Measurements from ENCODE around the gene FBXW11.

The FBXW11 gene

DNA sequence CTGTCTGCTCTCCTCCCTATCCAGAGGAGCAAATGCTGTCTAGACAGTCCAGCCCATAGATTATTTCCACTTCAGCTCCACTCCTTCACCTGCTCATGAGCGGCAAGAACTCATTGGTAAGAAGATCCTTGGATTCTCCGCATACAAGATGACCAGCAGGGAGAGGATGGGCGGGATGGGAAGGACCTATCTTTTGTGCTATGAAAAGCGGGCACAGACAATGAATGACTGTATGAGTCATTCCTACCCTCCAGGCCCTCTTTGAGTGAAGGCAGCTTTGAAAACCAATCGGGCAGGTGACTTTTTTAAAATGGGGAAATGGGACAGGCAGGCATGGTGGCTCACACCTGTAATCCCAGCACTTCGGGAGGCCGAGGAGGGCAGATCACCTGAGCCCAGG lies 171.4 kb downstream of the FBXW11 start:
- DNase-seq, result no peak

DNA sequence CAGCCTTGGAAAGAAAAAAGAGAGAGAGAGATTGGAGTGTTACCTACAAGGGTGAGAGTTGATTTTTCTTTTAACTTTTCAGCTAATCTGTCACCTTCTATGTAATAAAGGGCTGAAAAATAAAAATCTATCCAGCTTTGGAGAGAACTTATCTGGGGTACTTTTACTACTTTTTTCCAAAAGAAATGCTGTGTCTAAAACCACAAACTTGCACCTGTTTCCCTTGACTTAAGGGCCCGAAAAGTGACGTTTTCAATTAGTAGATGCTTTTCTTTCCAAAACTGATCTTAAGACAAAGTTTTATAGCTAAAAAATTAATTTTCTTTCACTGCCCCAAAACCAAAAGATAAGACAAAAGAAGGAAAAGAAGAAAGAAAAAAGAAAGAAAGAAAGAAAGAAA lies 172.0 kb downstream of the FBXW11 start:
- no peak for DNase-seq

DNA sequence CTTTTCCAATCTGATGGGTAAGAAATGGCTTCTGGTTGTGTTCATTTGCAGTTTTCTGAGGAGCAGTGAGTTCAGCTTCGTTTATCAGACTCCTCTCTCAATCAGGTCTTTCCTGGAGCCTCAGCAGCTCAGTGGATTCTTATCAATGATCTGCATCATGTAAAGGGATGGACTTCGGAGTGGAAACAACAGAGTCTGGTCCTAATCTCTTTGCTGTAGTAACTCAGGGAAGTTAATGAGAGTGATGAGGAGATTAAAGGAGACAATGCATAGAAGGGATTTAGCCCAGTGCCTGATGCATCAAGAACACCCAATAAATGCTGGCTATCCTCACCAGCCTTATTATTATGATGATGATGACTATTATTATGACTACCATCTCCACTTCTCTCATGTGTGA lies 173.7 kb downstream of the FBXW11 start:
- no peak for DNase-seq

DNA sequence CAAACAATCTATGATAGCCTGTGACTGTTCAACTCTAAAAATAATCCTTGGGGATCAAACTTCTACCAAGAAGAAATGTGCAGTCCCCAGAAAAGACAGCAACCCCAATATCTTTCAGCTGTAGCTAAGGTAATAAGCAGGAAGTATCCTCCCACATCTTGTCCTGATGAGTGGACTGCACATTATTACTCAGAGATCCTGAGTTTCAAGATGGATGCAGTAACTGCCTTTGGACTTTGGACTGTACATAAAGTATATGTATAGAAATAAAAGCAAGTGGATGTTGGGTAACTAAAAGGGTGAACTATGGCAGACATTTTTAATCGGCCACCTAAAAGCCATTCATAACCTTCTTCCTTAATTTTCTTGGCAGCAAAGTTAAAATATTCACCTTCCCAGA lies 175.8 kb downstream of the FBXW11 start:
- no peak for DNase-seq

DNA sequence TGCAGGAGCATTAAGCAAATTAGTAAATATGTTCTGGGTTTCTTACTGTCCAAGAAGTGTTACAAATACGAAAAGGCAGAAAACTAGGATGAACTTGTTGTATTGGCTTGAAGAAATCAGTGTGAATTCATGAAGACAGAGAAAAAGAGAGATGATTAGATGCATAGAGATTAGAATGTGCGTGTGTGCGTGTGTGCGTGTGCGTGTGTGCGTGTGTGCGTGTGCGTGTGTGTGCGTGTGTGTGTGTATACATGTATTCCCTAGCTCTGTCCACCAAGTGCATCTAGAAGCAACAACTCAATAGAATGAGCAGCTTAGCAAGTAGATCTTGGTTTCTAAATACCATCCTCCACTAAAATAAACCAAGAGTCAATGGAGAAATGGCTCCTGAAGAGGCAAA lies 179.3 kb downstream of the FBXW11 start:
- DNase-seq, result no peak

DNA sequence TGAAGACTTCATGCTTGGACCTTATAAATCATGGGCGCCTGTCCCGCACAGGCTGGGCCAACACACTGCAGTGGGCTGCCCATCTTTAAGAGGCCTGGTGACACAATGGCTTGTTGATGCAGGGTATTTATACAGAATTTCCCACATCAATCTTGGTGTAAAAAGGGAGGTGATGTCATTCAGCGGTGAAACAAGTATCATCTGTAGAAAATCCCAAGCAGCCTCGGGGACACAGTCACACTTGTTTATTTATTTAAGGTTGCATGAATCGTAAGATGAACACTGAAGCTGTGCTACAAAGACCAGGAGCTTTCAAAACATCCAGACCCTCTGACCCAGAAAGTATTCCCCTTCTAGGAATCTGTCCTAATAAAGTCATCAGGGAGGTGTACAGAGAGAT lies 180.3 kb downstream of the FBXW11 start:
- no peak for DNase-seq

DNA sequence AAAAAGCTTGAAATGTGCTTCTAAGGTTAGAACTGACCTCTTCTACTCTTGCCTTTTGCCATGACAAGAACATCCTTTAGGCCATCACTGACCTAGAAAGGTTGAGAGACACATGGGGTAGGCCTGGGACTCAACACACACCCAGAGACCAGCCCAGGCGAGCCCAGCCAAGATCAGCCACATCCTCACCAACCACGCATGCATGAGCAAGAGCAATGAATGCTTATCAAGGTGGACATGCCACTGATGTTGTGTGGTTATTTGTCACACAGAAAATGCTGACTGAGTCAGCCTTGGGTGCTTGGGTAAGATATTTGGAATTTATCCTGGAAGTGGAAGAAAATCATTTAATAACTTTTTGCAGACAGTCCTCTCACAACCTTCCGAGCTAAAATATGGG lies 181.4 kb downstream of the FBXW11 start:
- no peak for DNase-seq

DNA sequence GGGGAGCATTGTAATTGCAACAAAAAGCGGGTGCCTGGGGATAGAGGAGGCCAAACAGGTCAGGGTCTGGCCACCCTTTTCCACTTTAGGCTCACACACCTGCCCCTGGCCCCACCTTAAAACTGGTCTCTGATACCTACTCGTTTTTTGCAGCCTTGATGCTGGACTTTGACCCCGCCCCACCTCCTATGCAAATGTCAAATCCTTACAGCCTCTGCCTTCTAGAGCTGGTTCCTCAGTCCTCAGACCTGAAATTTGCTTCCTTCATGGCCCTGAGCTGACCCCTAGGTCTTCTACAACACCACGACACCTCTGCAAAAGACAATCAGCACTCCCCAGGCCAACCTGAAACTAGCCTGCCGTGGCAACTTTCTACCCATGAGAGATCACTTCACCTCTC lies 183.2 kb downstream of the FBXW11 start:
- no peak for DNase-seq

DNA sequence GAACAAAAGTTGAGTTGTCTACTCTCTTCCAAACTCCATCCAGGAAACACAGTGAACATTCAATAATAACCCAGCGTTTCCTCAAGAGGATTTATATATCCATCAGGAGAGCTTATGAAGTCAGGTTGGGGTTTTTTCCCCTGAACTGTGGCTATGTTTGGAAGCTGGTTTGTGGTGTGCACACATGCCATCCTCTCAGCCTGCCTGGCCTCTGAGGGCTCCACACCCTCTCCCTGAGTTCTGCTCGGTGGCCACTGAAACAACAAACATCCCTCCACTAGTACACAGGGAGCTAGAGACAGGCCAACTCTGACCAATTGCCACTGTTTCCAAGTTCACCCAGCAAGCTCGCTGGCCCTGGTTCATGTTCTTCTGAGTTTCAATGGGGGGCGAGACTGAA lies 185.2 kb downstream of the FBXW11 start:
- DNase-seq, result no peak

DNA sequence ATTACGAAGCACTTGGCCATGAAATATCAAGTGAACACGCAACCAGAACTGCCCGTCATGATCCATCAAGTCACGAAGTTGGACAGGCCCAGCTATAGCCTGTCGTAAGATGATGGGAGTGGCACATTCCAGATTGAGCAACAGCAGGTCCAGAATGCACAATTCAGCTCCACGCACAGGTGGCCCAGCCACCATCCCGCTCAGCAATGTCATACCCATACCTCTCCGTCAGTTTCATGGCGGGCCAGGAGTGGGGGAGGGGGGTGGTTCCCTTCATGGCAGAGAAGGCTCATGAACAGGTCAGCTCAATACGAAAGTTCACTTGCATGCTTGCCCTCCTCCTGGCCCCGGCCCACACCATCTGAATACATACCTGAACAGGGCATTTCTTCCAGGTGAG lies 185.9 kb downstream of the FBXW11 start:
- DNase-seq, result no peak

DNA sequence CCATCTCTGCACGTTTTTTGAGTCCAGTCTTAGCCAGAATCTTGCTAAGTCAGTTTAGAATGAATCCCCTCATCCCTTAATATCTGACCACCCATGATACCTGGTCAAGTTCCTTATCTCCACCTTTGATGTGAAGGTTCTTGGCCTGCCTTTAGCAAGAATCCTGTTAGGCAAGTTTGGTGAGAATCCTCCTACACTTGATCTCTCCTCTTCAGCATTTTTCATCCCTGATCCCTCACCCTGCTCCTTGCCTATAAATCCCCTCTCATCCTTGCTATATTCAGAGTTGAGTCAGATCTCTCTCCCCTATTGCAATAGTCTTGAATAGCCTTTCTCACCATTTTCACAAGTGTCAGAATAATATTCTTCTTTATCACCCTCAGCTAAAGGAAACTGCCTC lies 189.8 kb downstream of the FBXW11 start:
- DNase-seq, result no peak

DNA sequence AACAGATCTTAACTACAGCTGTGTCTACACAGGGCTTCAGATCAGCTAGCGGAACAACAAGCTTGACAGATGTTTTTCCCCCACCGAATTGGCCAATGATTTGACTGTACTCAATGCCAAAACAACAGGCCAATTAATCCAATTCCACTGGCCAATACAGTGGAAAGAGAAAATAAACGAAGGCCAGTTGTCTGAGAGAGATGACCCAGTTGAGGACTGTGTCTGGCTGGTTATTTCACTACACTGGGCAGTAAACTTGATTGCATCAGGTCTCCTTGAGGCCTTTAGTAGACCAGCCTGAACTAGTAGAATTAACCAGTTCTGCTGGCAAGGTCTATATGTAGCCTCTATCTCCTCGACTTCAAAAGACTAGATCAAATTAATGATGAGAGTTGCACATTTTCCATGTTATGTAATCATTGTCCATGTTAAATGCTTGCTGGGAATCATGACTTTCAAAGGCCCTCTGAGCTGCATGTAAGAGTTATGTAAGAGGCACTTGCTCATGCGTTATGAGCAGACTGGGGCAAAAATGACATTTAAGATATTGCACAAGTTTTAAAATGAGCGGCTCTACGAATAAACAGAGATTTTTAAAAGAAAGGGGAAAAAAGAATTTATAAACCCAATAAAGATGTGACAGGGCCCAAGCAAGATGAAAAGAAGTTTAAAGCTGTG lies 192.5 kb downstream of the FBXW11 start:
- DNase-seq, result no peak

DNA sequence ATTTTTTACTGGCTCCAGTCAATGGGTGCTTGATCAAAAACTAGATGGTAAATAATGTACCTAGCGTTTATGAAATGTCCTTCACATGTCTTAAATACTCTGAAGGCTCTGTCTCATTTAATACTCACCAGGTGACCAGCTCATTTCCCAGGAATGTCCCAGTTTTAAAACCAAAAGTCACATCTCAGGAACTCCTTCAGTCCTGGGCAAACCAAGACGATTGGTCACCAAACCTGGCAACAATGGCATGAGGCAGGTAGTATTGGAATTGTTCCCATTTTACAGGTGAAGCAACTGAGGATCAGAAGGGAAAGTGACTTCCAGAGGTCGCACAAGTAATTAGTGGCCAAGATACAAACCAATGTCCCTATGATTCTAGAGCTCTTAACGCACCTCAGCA lies 193.2 kb downstream of the FBXW11 start:
- no peak for DNase-seq
